ENCODE data around the gene SSU72. TPM values are rescaled to one million over a fixed set of nuclear protein-coding genes. Genes with fewer than 3 reads are reported as not detected.
A peak's percentile ranks its signal among the peaks of the same experiment; 100 is the strongest.

Gene SSU72
- total RNA-seq, 2 experiments from 2014 or later, result 95.4 to 101 TPM

DNA sequence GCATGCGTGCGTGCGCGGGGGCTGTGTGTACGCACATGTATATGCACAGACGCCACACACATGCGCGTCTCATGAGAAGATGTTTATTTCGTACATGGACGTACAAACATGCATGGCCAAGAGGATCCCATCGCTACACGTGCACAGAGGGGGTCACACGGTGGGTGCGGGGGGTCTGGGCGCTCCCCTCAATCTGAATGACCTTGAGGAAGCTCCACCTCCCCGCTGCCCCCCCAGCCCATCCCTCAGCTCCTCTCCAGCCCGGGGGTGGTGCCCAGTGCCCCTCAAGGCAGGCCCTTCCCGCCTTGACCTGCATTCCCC, 35.7 kb downstream of the SSU72 start:
- H3K4me1 ChIP-seq (ENCODE audit: insufficient read depth, low read length), result peaks cover 18% of the 10 kb centered on the region
- DNase-seq (no peak), ATAC-seq (ENCODE audit: poor library complexity) (no peak)
- peaks cover 0 to 5% of the 10 kb centered on the region in 2 experiments for H3K9me3 ChIP-seq (ENCODE audit: control insufficient read depth in 1 of 2, insufficient read depth in 1 of 2, low read length in 2 of 2)
- no peak overlapping the region for H3K4me3 Mint-ChIP-seq
- H3K36me3 Mint-ChIP-seq (ENCODE audit: low read depth), result peaks cover 7% of the 10 kb centered on the region
- no peak overlapping the region for H3K27ac Mint-ChIP-seq
- H3K4me1 Mint-ChIP-seq (ENCODE audit: low read depth), result peaks cover 5% of the 10 kb centered on the region
- H3K27ac ChIP-seq (ENCODE audit: low read depth in 1 of 2, low read length in 2 of 2), result no peak overlapping the region
- no peaks in the 10 kb centered on the region for H3K9me3 Mint-ChIP-seq
- CTCF ChIA-PET, result no interaction called here
- POLR2A ChIA-PET, result no interaction called here
- no peaks in the 10 kb centered on the region for H3K27me3 ChIP-seq (ENCODE audit: control insufficient read depth in 1 of 2, insufficient read depth in 2 of 2, low read length in 2 of 2)
- no peaks in the 10 kb centered on the region for H3K27me3 Mint-ChIP-seq
- TF ChIP-seq, protein P1, sequence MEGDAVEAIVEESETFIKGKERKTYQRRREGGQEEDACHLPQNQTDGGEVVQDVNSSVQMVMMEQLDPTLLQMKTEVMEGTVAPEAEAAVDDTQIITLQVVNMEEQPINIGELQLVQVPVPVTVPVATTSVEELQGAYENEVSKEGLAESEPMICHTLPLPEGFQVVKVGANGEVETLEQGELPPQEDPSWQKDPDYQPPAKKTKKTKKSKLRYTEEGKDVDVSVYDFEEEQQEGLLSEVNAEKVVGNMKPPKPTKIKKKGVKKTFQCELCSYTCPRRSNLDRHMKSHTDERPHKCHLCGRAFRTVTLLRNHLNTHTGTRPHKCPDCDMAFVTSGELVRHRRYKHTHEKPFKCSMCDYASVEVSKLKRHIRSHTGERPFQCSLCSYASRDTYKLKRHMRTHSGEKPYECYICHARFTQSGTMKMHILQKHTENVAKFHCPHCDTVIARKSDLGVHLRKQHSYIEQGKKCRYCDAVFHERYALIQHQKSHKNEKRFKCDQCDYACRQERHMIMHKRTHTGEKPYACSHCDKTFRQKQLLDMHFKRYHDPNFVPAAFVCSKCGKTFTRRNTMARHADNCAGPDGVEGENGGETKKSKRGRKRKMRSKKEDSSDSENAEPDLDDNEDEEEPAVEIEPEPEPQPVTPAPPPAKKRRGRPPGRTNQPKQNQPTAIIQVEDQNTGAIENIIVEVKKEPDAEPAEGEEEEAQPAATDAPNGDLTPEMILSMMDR (IDR thresholded peaks at IDR 0.05), result no peak
- H3K4me3 ChIP-seq (ENCODE audit: low read length), result no peak overlapping the region
- peaks cover 20% of the 10 kb centered on the region for H3K36me3 ChIP-seq (ENCODE audit: insufficient read depth, low read length)
- intact Hi-C loops (cut with DNase I, micrococcal nuclease), result no loop called here

DNA sequence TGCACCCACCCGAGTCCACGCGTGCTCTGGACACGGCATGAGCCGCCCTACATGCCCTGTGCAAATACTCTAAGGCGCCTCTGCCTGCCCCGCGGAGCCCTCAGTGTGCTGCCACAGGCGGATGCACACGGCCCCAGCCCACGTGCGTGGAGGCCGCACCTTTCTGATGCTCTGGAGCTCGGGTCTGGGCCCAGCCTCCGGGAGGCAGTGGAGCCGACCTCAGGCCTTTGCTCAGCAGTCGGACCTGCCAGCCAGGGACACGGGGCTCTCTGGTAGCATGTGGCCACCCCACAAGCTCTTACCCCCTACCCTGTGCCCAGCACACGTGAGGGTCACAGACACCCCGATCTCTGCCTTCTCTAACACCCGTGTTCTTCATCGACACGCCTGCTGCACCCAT, 36.3 kb downstream of the SSU72 start:
- peaks cover 7% of the 10 kb centered on the region for H3K36me3 Mint-ChIP-seq (ENCODE audit: low read depth)

DNA sequence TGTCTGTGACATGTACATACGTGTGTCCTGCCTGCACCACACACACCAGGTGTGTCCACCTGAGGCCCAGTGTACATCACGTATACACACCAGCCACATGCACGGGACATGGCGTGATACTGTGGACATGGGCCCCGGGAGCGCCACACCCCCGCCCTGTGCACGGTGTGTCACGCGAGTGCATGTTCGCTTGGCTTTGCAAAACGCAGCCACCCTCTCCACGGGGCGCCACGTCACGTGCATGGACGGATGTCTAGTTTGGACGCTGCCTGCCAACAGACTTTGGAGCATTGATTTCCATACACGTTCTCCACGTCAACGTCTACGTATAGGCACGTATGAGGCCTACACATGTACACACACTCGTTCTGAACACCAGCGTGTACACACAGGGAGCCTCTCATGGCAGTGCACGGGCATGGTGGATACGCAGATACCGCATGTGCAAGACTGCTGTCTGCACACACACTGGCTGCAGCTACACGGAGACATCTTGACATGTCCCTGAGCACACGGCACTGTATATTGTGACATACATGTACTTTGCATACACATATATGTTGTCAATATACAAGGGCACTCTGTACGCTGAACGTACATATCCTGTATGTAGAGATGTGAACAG, 36.9 kb downstream of the SSU72 start:
- no peak overlapping the region for H3K27ac Mint-ChIP-seq
- CTCF ChIA-PET, result no interaction called here

More for the DNA sequence above, 36.3 kb downstream of the SSU72 start:
- no peak for ATAC-seq (ENCODE audit: poor library complexity)
- peak in 1 of 14 experiments; percentile 25 for DNase-seq
- CTCF ChIA-PET, result no interaction called here
- TF ChIP-seq, protein P1 (IDR thresholded peaks at IDR 0.05), result no peak
- Histone ChIP-seq H3K27me3 (ENCODE audit: control insufficient read depth in 1 of 2, insufficient read depth in 2 of 2, low read length in 2 of 2) (no peaks in the 10 kb centered on the region), H3K9me3 (ENCODE audit: control insufficient read depth in 1 of 2, insufficient read depth in 1 of 2, low read length in 2 of 2) (peaks cover 0 to 5% of the 10 kb centered on the region in 2 experiments), H3K36me3 (ENCODE audit: insufficient read depth, low read length) (peaks cover 16% of the 10 kb centered on the region), H3K4me1 (ENCODE audit: insufficient read depth, low read length) (peaks cover 17% of the 10 kb centered on the region), H3K27ac (ENCODE audit: low read depth in 1 of 2, low read length in 2 of 2) (no peak overlapping the region), H3K4me3 (ENCODE audit: low read length) (no peak overlapping the region)
- H3K4me1 Mint-ChIP-seq (ENCODE audit: low read depth), result peaks cover 5% of the 10 kb centered on the region
- intact Hi-C loops (cut with DNase I, micrococcal nuclease), result no loop called here
- no peak overlapping the region for H3K27ac Mint-ChIP-seq
- POLR2A ChIA-PET, result no interaction called here
- H3K4me3 Mint-ChIP-seq, result peak overlapping the region; percentile 34
- H3K9me3 Mint-ChIP-seq, result no peaks in the 10 kb centered on the region
- no peaks in the 10 kb centered on the region for H3K27me3 Mint-ChIP-seq

More for the DNA sequence above, 36.9 kb downstream of the SSU72 start:
- no peak for DNase-seq
- Histone ChIP-seq H3K4me1 (ENCODE audit: insufficient read depth, low read length) (peaks cover 17% of the 10 kb centered on the region), H3K36me3 (ENCODE audit: insufficient read depth, low read length) (peaks cover 13% of the 10 kb centered on the region), H3K27me3 (ENCODE audit: control insufficient read depth in 1 of 2, insufficient read depth in 2 of 2, low read length in 2 of 2) (no peaks in the 10 kb centered on the region), H3K27ac (ENCODE audit: low read depth in 1 of 2, low read length in 2 of 2) (no peak overlapping the region), H3K4me3 (ENCODE audit: low read length) (no peak overlapping the region), H3K9me3 (ENCODE audit: control insufficient read depth in 1 of 2, insufficient read depth in 1 of 2, low read length in 2 of 2) (peaks cover 0 to 5% of the 10 kb centered on the region in 2 experiments)
- ATAC-seq (ENCODE audit: poor library complexity), result no peak
- POLR2A ChIA-PET, result no interaction called here
- H3K27me3 Mint-ChIP-seq, result no peaks in the 10 kb centered on the region
- peaks cover 5% of the 10 kb centered on the region for H3K4me1 Mint-ChIP-seq (ENCODE audit: low read depth)
- H3K9me3 Mint-ChIP-seq, result no peaks in the 10 kb centered on the region
- H3K36me3 Mint-ChIP-seq (ENCODE audit: low read depth), result peaks cover 7% of the 10 kb centered on the region
- H3K4me3 Mint-ChIP-seq, result peak overlapping the region; percentile 34
- intact Hi-C loops (cut with DNase I, micrococcal nuclease), result no loop called here
- TF ChIP-seq, protein P1 (IDR thresholded peaks at IDR 0.05), result no peak

Measured in CD4-positive, alpha-beta T cell (primary cell).